Neural cell (in vitro differentiated cells): ENCODE results near the gene DUOXA1. TPM values are rescaled to one million over a fixed set of nuclear protein-coding genes. Genes with fewer than 3 reads are reported as not detected.

Source experiments
- H2AFZ ChIP-seq: fragments of 200-600, 300-800 bp; sonication (generic), shearing (Covaris generic); 2 replicates; pipeline ENCODE4 v1.6.0; 2014; ENCODE audit warnings: low read depth, mild to moderate bottlenecking, antibody characterized with exemption, low read length, moderate library complexity
- H3F3A ChIP-seq: fragments of 200-600 bp; shearing (Covaris generic); 2 replicates; pipeline ENCODE4 v1.6.1; 2016; ENCODE audit warnings: mild to moderate bottlenecking, moderate library complexity, mixed read lengths, antibody characterized with exemption, low read length; ENCODE audit not compliant: insufficient read depth, poor library complexity, severe bottlenecking
- H3K27ac ChIP-seq: fragments of 200-600, 300-800 bp; sonication (generic), shearing (Covaris generic); 2 replicates; pipeline ENCODE4 v1.5.1; 2014; ENCODE audit warnings: mild to moderate bottlenecking, low read length, moderate library complexity
- H3K27me3 ChIP-seq: fragments of 300-800, 200-600 bp; sonication (generic), shearing (Covaris generic); 2 replicates; pipeline ENCODE4 v1.6.0; 2014; ENCODE audit warnings: mild to moderate bottlenecking, low read depth, low read length, moderate library complexity; ENCODE audit not compliant: insufficient read depth
- H3K36me3 ChIP-seq: fragments of 300-800, 200-600 bp; sonication (generic), shearing (Covaris generic); 2 replicates; pipeline ENCODE4 v1.5.1; 2014; ENCODE audit warnings: mild to moderate bottlenecking, antibody characterized with exemption, low read length, moderate library complexity; ENCODE audit not compliant: insufficient read depth
- H3K4me2 ChIP-seq: fragments of 300-800, 200-600 bp; sonication (generic), shearing (Covaris generic); 2 replicates; pipeline ENCODE4 v1.6.0; 2014; ENCODE audit warnings: mild to moderate bottlenecking, low read length
- H3K4me3 ChIP-seq: fragments of 300-800, 200-600 bp; sonication (generic), shearing (Covaris generic); 2 replicates; pipeline ENCODE4 v1.5.1; 2014; ENCODE audit warnings: mild to moderate bottlenecking, low read length, moderate library complexity
- H3K79me2 ChIP-seq: fragments of 200-600 bp; shearing (Covaris generic); replicated peaks from 2 replicates; pipeline ENCODE4 v1.6.0; 2014; ENCODE audit warnings: mild to moderate bottlenecking, low read length, moderate library complexity; ENCODE audit not compliant: insufficient read depth
- H3K9ac ChIP-seq: fragments of 300-800, 200-600 bp; sonication (generic), shearing (Covaris generic); 2 replicates; pipeline ENCODE4 v1.6.1; 2016; ENCODE audit warnings: mild to moderate bottlenecking, low read length, mixed read lengths
- H3K9me2 ChIP-seq: fragments of 200-600 bp; shearing (Covaris generic); 2 replicates; pipeline ENCODE4 v1.6.1; 2016; ENCODE audit warnings: mild to moderate bottlenecking, low read length, mixed read lengths; ENCODE audit not compliant: insufficient read depth
- H3K9me3 ChIP-seq: fragments of 200-600, 300-800 bp; sonication (generic), shearing (Covaris generic); 2 replicates; pipeline ENCODE4 v1.6.1; 2016; ENCODE audit warnings: mild to moderate bottlenecking, mixed run types, low read length, moderate library complexity, mixed read lengths
- H4K20me1 ChIP-seq: fragments of 200-600 bp; shearing (Covaris generic); 2 replicates; pipeline ENCODE4 v1.6.1; 2016; ENCODE audit warnings: mild to moderate bottlenecking, mixed run types; ENCODE audit not compliant: insufficient read depth
- CTCF ChIP-seq: fragments of 450-650 bp; IDR thresholded peaks from 2 replicates; pipeline ENCODE4 v1.5.1; 2014; ENCODE audit warnings: antibody characterized with exemption, mild to moderate bottlenecking, moderate library complexity; ENCODE audit not compliant: poor library complexity, severe bottlenecking
- EZH2 ChIP-seq: fragments of 200-600, 300-800 bp; shearing (Covaris generic), sonication (generic); IDR thresholded peaks from 2 replicates; pipeline ENCODE4 v1.6.1; 2014; ENCODE audit warnings: antibody characterized with exemption, low read length, borderline replicate concordance, mild to moderate bottlenecking; ENCODE audit not compliant: insufficient read depth, poor library complexity, severe bottlenecking
- MXI1 ChIP-seq: fragments of 450-650 bp; conservative IDR thresholded peaks from 2 replicates; pipeline ENCODE4 v1.6.1; 2014; ENCODE audit warnings: antibody characterized with exemption, mild to moderate bottlenecking; ENCODE audit not compliant: poor library complexity, severe bottlenecking
- RAD21 ChIP-seq: fragments of 450-650 bp; conservative IDR thresholded peaks from 2 replicates; pipeline ENCODE4 v1.6.1; 2014; ENCODE audit warnings: antibody characterized with exemption, mild to moderate bottlenecking, moderate library complexity
- polyA plus RNA-seq: library from polyadenylated mRNA; depleted of rRNA; stranded (reverse); fragments of >200 nt; gene quantifications from 2 replicates; pipeline ENCODE4 v1.2.3, GENCODE V29; 2014
- TF ChIP-seq, protein P1 (sequence below): IDR thresholded peaks from 2 replicates; pipeline ENCODE4 v1.6.1; 2012; ENCODE audit warnings: borderline replicate concordance

DUOXA1 gene
- polyA plus RNA-seq, 1 donor from 2014 or later, result not detected

DNA sequence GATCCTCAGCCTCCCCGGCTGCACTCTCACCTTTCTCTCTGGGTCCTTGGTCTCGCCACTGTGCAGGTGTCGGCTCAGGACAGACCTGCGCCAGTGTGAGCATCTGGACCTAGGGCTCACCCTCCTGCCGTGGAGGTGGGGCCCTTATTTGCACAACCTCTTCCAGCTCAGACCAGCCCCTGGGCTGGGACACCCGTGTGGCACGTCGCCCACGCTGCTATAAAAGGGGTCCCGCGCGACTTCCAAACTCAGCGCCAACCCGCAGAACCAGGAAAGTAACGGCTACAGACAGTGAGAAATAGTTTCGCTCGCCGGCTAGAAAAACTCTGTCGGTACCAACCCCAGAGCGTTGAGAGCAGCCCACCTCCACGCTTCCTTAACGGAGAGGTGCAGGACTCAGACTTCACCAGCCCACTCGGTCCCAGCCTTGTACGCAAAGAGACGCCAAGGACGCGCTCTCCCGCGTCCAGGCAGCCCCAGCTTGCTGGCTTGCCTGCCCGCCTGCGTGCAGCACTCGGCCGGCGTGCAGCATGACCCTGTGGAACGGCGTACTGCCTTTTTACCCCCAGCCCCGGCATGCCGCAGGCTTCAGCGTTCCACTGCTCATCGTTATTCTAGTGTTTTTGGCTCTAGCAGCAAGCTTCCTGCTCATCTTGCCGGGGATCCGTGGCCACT is 15.5 kb downstream of the DUOXA1 start, which contains the start of the genes DUOX2 and DUOXA2:
TSS of gene DUOX2 (minus strand) at position 97 of the 675 bp plus-strand sequence. CDS start 761 bp downstream, outside the sequence.
TSS of gene DUOXA2 (plus strand) at position 251 of the 675 bp plus-strand sequence. CDS start at position 531, 280 bp downstream.
- Histone ChIP-seq H3K9ac (no peak within 1 kb of the TSS), H3K9me3 (no peaks in the 10 kb centered on the region), H3K27me3 (peaks cover 85% of the 10 kb centered on the region), H3K4me3 (peak within 1 kb of the TSS; percentile 60), H3K27ac (no peak within 1 kb of the TSS), H3K9me2 (no peaks in the 10 kb centered on the region), H2AFZ (no peak within 1 kb of the TSS), H3K79me2 (no peaks in the 10 kb centered on the region), H3K36me3 (no peaks in the 10 kb centered on the region), H3K4me2 (no peak within 1 kb of the TSS), H4K20me1 (no peaks in the 10 kb centered on the region), H3F3A (no peaks in the 10 kb centered on the region)
- TF ChIP-seq, protein P1, sequence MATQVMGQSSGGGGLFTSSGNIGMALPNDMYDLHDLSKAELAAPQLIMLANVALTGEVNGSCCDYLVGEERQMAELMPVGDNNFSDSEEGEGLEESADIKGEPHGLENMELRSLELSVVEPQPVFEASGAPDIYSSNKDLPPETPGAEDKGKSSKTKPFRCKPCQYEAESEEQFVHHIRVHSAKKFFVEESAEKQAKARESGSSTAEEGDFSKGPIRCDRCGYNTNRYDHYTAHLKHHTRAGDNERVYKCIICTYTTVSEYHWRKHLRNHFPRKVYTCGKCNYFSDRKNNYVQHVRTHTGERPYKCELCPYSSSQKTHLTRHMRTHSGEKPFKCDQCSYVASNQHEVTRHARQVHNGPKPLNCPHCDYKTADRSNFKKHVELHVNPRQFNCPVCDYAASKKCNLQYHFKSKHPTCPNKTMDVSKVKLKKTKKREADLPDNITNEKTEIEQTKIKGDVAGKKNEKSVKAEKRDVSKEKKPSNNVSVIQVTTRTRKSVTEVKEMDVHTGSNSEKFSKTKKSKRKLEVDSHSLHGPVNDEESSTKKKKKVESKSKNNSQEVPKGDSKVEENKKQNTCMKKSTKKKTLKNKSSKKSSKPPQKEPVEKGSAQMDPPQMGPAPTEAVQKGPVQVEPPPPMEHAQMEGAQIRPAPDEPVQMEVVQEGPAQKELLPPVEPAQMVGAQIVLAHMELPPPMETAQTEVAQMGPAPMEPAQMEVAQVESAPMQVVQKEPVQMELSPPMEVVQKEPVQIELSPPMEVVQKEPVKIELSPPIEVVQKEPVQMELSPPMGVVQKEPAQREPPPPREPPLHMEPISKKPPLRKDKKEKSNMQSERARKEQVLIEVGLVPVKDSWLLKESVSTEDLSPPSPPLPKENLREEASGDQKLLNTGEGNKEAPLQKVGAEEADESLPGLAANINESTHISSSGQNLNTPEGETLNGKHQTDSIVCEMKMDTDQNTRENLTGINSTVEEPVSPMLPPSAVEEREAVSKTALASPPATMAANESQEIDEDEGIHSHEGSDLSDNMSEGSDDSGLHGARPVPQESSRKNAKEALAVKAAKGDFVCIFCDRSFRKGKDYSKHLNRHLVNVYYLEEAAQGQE, result no peak
- peak; percentile 51 for TF ChIP-seq EZH2
- TF ChIP-seq RAD21, result no peak

DNA sequence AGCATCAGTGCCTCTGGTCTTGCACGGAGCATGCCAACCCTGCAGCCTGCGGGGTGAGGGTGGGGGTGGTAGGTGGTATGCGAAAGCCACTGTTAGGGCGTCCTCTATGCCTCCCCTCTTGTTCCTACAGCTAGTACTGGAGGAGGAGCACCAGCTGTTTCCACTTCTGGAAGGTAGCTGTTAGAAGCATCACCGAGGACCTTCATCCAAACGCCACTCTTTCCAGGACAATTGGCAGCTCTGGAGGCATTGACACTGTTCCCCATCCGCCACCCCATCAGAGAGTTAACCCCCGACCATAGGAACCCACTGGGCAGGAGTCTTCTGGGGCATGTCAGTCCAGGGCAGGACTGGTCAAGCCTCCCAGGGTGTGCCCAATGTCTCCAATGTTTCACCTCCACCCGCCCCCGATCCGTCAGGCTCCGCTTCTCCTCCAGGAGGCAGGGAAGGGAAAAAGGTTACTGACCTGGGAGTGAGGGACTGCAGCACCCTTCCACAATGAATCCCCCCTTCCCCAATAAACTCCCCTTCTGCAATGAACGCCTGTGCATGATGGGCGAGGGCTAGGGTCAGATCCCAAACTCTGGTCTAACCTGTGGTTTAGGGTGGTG is 16.2 kb downstream of the DUOXA1 start:
- no peak overlapping the region for H3K4me2 ChIP-seq
- no peaks in the 10 kb centered on the region for H3F3A ChIP-seq
- H3K9me2 ChIP-seq, result no peaks in the 10 kb centered on the region
- H4K20me1 ChIP-seq, result no peaks in the 10 kb centered on the region
- H3K79me2 ChIP-seq, result no peaks in the 10 kb centered on the region
- H2AFZ ChIP-seq, result no peak overlapping the region
- TF ChIP-seq EZH2, result peak; percentile 23
- no peak for TF ChIP-seq MXI1
- TF ChIP-seq CTCF, result peak; percentile 7
- no peak overlapping the region for H3K27ac ChIP-seq
- no peak overlapping the region for H3K9ac ChIP-seq
- H3K9me3 ChIP-seq, result no peaks in the 10 kb centered on the region
- peaks cover 92% of the 10 kb centered on the region for H3K27me3 ChIP-seq
- H3K4me3 ChIP-seq, result peak overlapping the region; percentile 60
- H3K36me3 ChIP-seq, result no peaks in the 10 kb centered on the region
